GM23248 (cell line): ENCODE measurements around the gene UBN1.

Source experiments
- EZH2 ChIP-seq: fragments of 200-600 bp; sonication (generic); IDR thresholded peaks from 2 replicates; pipeline ENCODE4 v1.6.1; 2018; ENCODE audit warnings: antibody characterized with exemption, mild to moderate bottlenecking; ENCODE audit not compliant: insufficient read depth, poor library complexity, severe bottlenecking
- EZH2phosphoT487 ChIP-seq: fragments of 200-600 bp; sonication (generic); IDR thresholded peaks from 2 replicates; pipeline ENCODE4 v1.6.1; 2018; ENCODE audit warnings: antibody characterized with exemption, moderate library complexity, mild to moderate bottlenecking, low read depth; ENCODE audit not compliant: insufficient read depth

GRCh38 chr16:4923853-4924252 is 76.6 kb downstream of the UBN1 start:
- no peak for TF ChIP-seq EZH2phosphoT487
- no peak for TF ChIP-seq EZH2
